Measurements from ENCODE around the gene NCDN.

DNA sequence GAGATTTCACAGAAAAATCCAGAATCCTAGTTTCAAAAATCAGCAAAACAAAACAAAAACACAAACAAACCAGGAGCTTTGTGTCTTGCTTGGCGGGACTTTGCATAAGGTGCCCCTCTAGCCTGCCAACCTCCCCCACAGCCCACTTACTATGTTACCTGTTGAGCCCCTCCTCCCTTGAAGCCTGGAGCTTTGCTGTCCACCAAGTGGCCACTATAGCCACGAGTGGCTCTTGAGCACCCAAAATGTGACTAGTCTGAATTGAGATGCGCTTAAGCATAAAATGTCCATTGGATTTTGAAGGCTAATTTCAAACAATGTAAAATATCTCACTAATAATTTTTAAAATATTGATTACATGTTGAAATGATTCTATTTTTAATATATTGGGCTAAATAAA, 27.7 kb downstream of the NCDN start:
- TF ChIP-seq POLR2AphosphoS5 (IDR thresholded peaks at IDR 0.05; ENCODE audit: low read depth, low read length): no peak
- TF ChIP-seq SPI1 (IDR thresholded peaks at IDR 0.05; ENCODE audit: low read depth, low read length): no peak
- no peak for TF ChIP-seq POLR2A (IDR thresholded peaks at IDR 0.05; ENCODE audit: low read depth, low read length)
- no peak for TF ChIP-seq POU2F2 (IDR thresholded peaks at IDR 0.05; ENCODE audit: low read depth, low read length)
